Endothelial cell of umbilical vein (primary cell): ENCODE measurements around the gene TBX15. TPM values are rescaled to one million over a fixed set of nuclear protein-coding genes. Genes with fewer than 3 reads are reported as not detected.

Experiments
- BruUV-seq: library from RNA; stranded (reverse); fragments of 400-500 nt; replicated peaks from 2 replicates; lab custom pipeline; 2021; lab: Mats Ljungman, UMichigan
- CTCF ChIA-PET: fragments of 300-600, 350-600 bp; sonication (Branson Sonifier 250); formaldehyde crosslinking; loops from one replicate; lab custom pipeline; 2021; ENCODE audit warnings: antibody characterized with exemption, inconsistent platforms; lab: Charles Lee
- POLR2A ChIA-PET: fragments of 300-600, 350-600 bp; sonication (Branson Sonifier 250); formaldehyde crosslinking; loops from one replicate; lab custom pipeline; 2021; ENCODE audit warnings: antibody characterized with exemption, inconsistent platforms; lab: Charles Lee
- DNase-seq: peaks from one replicate; pipeline ENCODE4 v3.0.0-alpha.2; 2011; ENCODE audit warnings: low read depth, low spot score
- FAIRE-seq: peaks from 2 replicates; lab custom pipeline; 2011; peaks lifted over from hg19 to GRCh38; lab: Jason Lieb, UNC
- H2AFZ ChIP-seq: 2 replicates; pipeline ENCODE4 v1.6.0; 2012; ENCODE audit warnings: low read depth, low read length, control low read depth, inconsistent platforms
- H3K27ac ChIP-seq: 2 replicates; pipeline ENCODE4 v1.5.1; 2011; ENCODE audit warnings: low read depth, mild to moderate bottlenecking, control low read depth, low read length, moderate library complexity; ENCODE audit not compliant: insufficient read depth
- H3K27me3 ChIP-seq, 2 experiments: 2 replicates each; pipeline versions ENCODE4 v1.6.0 to v1.6.1; 2011; ENCODE audit warnings: low read length in 2 of 2, mixed read lengths in 1 of 2; ENCODE audit not compliant: control insufficient read depth in 2 of 2, insufficient read depth in 2 of 2
- H3K36me3 ChIP-seq, 2 experiments: 2 replicates in 1 of 2; 3 replicates in 1 of 2; pipeline ENCODE4 v1.5.1; 2011; ENCODE audit warnings: low read length in 2 of 2, mild to moderate bottlenecking in 1 of 2, moderate library complexity in 1 of 2; ENCODE audit not compliant: control insufficient read depth in 2 of 2, insufficient read depth in 2 of 2; ENCODE audit errors: extremely low read depth in 1 of 2
- H3K4me1 ChIP-seq: 3 replicates; pipeline ENCODE4 v1.5.1; 2011; ENCODE audit warnings: mild to moderate bottlenecking, low read length; ENCODE audit not compliant: control insufficient read depth, insufficient read depth; ENCODE audit errors: extremely low read depth
- H3K4me2 ChIP-seq: 2 replicates; pipeline ENCODE4 v1.6.1; 2011; ENCODE audit warnings: low read length, control low read depth, mixed read lengths; ENCODE audit not compliant: insufficient read depth
- H3K4me3 ChIP-seq, 3 experiments: fragments of 200-600 bp in 1 of 3; sonication (generic), shearing (Covaris generic) in 1 of 3; replicated peaks in 1 of 3; 2 replicates each; pipeline ENCODE4 v1.5.1; 2011 to 2016; ENCODE audit warnings: control low read depth in 3 of 3, low read length in 3 of 3, mild to moderate bottlenecking in 2 of 3, inconsistent platforms in 1 of 3, low read depth in 1 of 3, moderate library complexity in 1 of 3; ENCODE audit not compliant: insufficient read depth in 1 of 3
- H3K79me2 ChIP-seq: 2 replicates; pipeline ENCODE4 v1.6.0; 2012; ENCODE audit warnings: low read length, inconsistent platforms; ENCODE audit not compliant: control insufficient read depth, insufficient read depth
- H3K9ac ChIP-seq: replicated peaks from 2 replicates; pipeline ENCODE3; 2011; ENCODE audit warnings: low read length, control low read depth; ENCODE audit not compliant: insufficient read depth; ENCODE audit errors: extremely low read depth
- H3K9me1 ChIP-seq: replicated peaks from 3 replicates; pipeline ENCODE4 v1.6.0; 2011; ENCODE audit warnings: mild to moderate bottlenecking, low read length; ENCODE audit not compliant: control insufficient read depth, insufficient read depth; ENCODE audit errors: extremely low read depth
- H3K9me3 ChIP-seq: replicated peaks from 2 replicates; pipeline ENCODE4 v1.5.1; 2012; ENCODE audit warnings: low read length, inconsistent platforms; ENCODE audit not compliant: control insufficient read depth, insufficient read depth
- H4K20me1 ChIP-seq: replicated peaks from 2 replicates; pipeline ENCODE3; 2011; ENCODE audit warnings: mild to moderate bottlenecking, low read length; ENCODE audit not compliant: control insufficient read depth, insufficient read depth; ENCODE audit errors: extremely low read depth
- CTCF ChIP-seq, 2 donors: IDR thresholded peaks; 1 replicate in 1 of 2; 2 replicates in 1 of 2; pipeline ENCODE4 v1.5.1; 2011; ENCODE audit warnings: low read length in 2 of 2, mild to moderate bottlenecking in 2 of 2, moderate library complexity in 2 of 2, control low read depth in 1 of 2, inconsistent platforms in 1 of 2, low read depth in 1 of 2; ENCODE audit not compliant: insufficient read depth in 1 of 2; ENCODE audit errors: extremely low read depth in 1 of 2
- EZH2 ChIP-seq: IDR thresholded peaks from 2 replicates; pipeline ENCODE4 v1.6.1; 2012; ENCODE audit warnings: borderline replicate concordance, low read depth, mild to moderate bottlenecking, moderate library complexity, low read length, inconsistent platforms; ENCODE audit not compliant: severe bottlenecking
- FOS ChIP-seq: IDR thresholded peaks from 2 replicates; pipeline ENCODE4 v1.6.1; 2011; ENCODE audit warnings: mild to moderate bottlenecking, low read length, moderate library complexity, borderline replicate concordance; ENCODE audit not compliant: insufficient read depth
- GATA2 ChIP-seq: IDR thresholded peaks from 2 replicates; pipeline ENCODE4 v1.7.0; 2011; ENCODE audit warnings: low read depth, mild to moderate bottlenecking, moderate library complexity, mixed read lengths, low read length; ENCODE audit not compliant: insufficient read length, insufficient read depth
- JUN ChIP-seq: IDR thresholded peaks from 2 replicates; pipeline ENCODE4 v1.6.1; 2011; ENCODE audit warnings: borderline replicate concordance, low read depth; ENCODE audit not compliant: insufficient read length, insufficient read depth
- MAX ChIP-seq: IDR thresholded peaks from 2 replicates; pipeline ENCODE4 v1.6.1; 2011; ENCODE audit not compliant: insufficient read depth, insufficient read length
- MYC ChIP-seq: IDR thresholded peaks from one replicate; pipeline ENCODE4 v1.6.1; 2011; ENCODE audit warnings: mild to moderate bottlenecking, low read depth, low read length
- POLR2A ChIP-seq: IDR thresholded peaks from 2 replicates; pipeline ENCODE4 v1.6.1; 2012; ENCODE audit warnings: low read depth, mild to moderate bottlenecking, control low read depth, low read length
- POLR2AphosphoS5 ChIP-seq: IDR thresholded peaks from 2 replicates; pipeline ENCODE4 v1.6.1; 2012; ENCODE audit warnings: low read depth, mild to moderate bottlenecking, control low read depth, low read length, moderate library complexity; ENCODE audit not compliant: insufficient read depth
- dilution Hi-C: fragments of 300-500 bp; cut with MboI; formaldehyde crosslinking; loops from one replicate; pipeline ENCODE4 v1.15.0; 2019; ENCODE audit warnings: low sequenced_read_pairs; ENCODE audit not compliant: extremely low pct_ligation_motif_present
- intact Hi-C: fragments of 100-400 bp; cut with micrococcal nuclease; formaldehyde crosslinking; loops from one replicate; pipeline ENCODE4 v1.10.0; 2022
- polyA plus RNA-seq, 4 experiments: library from polyadenylated mRNA; depleted of rRNA in 3 of 4; stranded (reverse) in 3 of 4; unstranded in 1 of 4; fragments of >200 nt; gene quantifications; 2 replicates each; pipeline versions ENCODE4 v1.2.1 to v1.2.3, GENCODE V29; 2011 to 2012; ENCODE audit warnings: missing spikeins in 1 of 4
- total RNA-seq: library from RNA; stranded (reverse); gene quantifications from 2 replicates; pipeline ENCODE4 v1.2.3, GENCODE V29; 2021

The TBX15 gene
- total and polyA plus RNA-seq, 2 donors (not counting 3 experiments of a cell fraction or from before 2014, with no cell fraction given) = 0.01 TPM; not detected in 1

DNA sequence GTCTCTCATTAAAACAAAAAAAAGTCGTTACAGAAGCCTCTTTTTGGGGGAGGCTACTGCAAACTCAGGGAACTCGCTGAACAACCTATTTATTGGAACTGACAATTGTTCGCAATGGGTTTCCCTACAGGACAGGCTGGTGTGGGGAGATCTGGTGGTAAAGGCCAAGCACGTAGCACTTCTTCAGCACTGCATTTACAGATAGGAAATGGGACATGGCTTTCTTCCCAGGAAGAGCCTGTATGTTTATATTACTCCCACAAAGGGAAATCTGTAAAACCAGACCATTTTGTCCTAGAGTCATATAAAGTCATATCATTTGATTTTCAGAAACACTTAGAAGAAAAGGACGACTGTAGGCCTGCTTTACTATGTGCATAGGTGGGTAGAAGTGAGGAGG is 38.8 kb upstream of the TBX15 start:
- no peak overlapping the region for H3K27ac ChIP-seq
- no peaks in the 10 kb centered on the region for H4K20me1 ChIP-seq
- H3K9ac ChIP-seq = no peak overlapping the region
- H3K9me3 ChIP-seq = no peaks in the 10 kb centered on the region
- ChIA-PET CTCF (no interaction called here), POLR2A (no interaction called here)
- TF ChIP-seq JUN (no peak), POLR2A (no peak), MYC (no peak), GATA2 (no peak)
- no peaks in the 10 kb centered on the region for H3K4me1 ChIP-seq
- no peaks in the 10 kb centered on the region for H3K27me3 ChIP-seq
- no peaks in the 10 kb centered on the region for H3K79me2 ChIP-seq
- DNase-seq = no peak
- H3K4me3 ChIP-seq = no peak overlapping the region
- H3K9me1 ChIP-seq = no peaks in the 10 kb centered on the region
- H3K36me3 ChIP-seq = no peaks in the 10 kb centered on the region
- intact Hi-C loops = no loop called here
- no peak overlapping the region for H2AFZ ChIP-seq
- BruUV-seq = no TSS peak
- no peak overlapping the region for H3K4me2 ChIP-seq
- no peak for FAIRE-seq
- dilution Hi-C loops = no loop called here

DNA sequence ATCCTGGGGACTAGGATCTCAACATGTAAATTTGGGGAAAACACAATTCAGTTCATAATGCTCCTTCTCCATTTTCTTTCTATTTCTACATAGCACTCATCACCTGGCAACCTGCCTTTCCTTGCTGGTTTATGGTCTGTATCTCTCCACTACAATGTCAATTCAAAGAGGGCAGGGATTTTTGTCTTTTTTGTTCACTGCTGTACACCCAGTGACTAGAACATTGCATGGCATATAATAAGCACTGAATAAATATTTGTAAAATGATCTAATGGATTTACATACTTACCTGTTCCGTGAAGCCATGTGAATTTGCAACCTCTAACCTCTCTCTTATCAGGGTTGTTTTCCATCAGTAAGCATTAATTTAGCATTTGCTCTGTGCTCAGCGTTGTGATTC is 27.4 kb upstream of the TBX15 start:
- TF ChIP-seq MAX (no peak), POLR2AphosphoS5 (no peak), MYC (no peak), EZH2 (no peak), FOS (no peak), POLR2A (no peak), CTCF (IDR thresholded peaks at IDR 0.05; ENCODE audit: extremely low read depth in 1 of 2, insufficient read depth in 1 of 2, low read depth in 1 of 2, low read length in 2 of 2) (no peak), JUN (no peak), GATA2 (no peak)
- H4K20me1 ChIP-seq = no peaks in the 10 kb centered on the region
- FAIRE-seq (no peak), DNase-seq (no peak)
- no peaks in the 10 kb centered on the region for H3K36me3 ChIP-seq
- H3K9me1 ChIP-seq = no peaks in the 10 kb centered on the region
- H3K79me2 ChIP-seq = no peaks in the 10 kb centered on the region
- CTCF ChIA-PET = no interaction called here
- H3K9ac ChIP-seq = no peak overlapping the region
- H3K9me3 ChIP-seq = no peaks in the 10 kb centered on the region
- H3K4me1 ChIP-seq = no peaks in the 10 kb centered on the region
- H3K4me3 ChIP-seq = no peak overlapping the region
- H3K4me2 ChIP-seq = no peak overlapping the region
- dilution Hi-C loops (no loop called here), intact Hi-C loops (no loop called here)
- peaks cover 6 to 9% of the 10 kb centered on the region in 2 experiments for H3K27me3 ChIP-seq
- no peak overlapping the region for H2AFZ ChIP-seq
- POLR2A ChIA-PET = no interaction called here
- BruUV-seq = no TSS peak
- H3K27ac ChIP-seq = no peak overlapping the region
